GM19463 (cell line): ENCODE data around the gene TLR10.

Experiments used
- ATAC-seq: cut with Tn5 transposase; IDR thresholded peaks from one replicate; pipeline ENCODE4 v1.9.1; 2021; ENCODE audit warnings: mild to moderate bottlenecking, moderate library complexity; ENCODE audit not compliant: unreplicated experiment

Gene TLR10

DNA sequence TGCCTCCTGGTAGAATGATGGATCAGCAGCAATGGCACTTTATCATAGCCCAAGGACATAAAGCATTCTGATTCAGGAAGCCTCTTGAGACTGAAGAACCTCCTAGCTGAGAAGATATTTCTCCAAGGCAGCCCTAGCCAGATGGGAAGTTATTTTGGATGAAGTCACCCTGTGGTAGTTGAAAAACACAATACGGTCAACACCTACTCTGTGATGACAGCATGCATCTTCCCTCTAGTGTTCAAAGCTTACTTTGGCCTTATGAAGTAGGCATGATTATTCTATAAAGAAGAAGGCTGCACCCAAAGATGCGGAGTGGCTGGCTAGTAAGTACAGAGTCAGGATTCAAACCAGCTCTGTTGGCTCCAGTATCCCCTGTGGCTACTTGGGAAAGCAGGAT lies 47.9 kb downstream of the TLR10 start:
- ATAC-seq, result no peak

- no peak for ATAC-seq
Observed at GRCh38 chr4:38734446-38734845, 48.3 kb downstream of the TLR10 start.

- no peak for ATAC-seq
Observed at GRCh38 chr4:38733663-38734062, 49.1 kb downstream of the TLR10 start.

DNA sequence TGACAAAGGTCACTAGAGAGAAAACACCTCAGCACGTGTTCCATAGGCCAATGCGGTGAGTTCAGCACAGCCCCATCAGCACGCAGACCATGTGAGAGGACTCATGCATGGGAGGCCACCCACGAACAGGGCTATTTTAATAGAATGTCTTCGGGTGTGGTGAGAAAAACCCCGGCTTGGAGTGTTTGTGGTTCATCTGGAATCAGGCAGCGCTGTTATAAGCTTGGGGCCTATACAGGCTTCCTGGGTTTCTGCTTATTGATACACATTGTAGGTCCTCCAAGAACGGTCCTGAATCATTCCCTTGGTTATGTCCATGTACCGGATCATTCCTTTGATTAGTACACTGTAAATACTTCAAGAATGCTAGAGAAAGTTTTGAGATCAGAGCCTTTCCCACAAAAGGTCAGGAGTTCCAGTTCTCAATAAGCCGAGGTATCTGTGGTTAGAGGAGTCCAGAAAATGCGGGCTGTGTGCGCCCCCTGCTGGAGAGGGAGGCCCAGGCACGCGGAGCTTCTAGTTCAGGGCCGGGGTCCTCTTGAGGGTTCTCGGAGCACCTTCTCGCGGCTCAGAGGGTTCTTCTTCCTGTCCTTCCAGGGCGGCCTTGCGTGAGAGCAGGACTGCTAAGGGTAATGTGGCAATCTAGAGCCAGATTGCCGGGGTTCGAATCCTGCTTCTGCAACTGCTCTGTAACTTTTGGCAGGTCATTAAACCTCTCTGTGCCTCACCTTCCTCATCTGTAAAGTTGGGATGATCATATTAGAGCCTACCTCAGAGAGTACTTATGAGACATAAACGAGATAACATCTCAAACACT lies 51.8 kb downstream of the TLR10 start:
- peak; percentile 95 for ATAC-seq

GRCh38 chr4:38730493-38730829 lies 52.3 kb downstream of the TLR10 start:
- no peak for ATAC-seq

GRCh38 chr4:38728631-38729141 lies 54.1 kb downstream of the TLR10 start:
- ATAC-seq, result no peak

GRCh38 chr4:38724475-38724808 lies 58.3 kb downstream of the TLR10 start:
- ATAC-seq, result no peak

GRCh38 chr4:38723726-38724474 lies 58.9 kb downstream of the TLR10 start:
- ATAC-seq, result no peak

DNA sequence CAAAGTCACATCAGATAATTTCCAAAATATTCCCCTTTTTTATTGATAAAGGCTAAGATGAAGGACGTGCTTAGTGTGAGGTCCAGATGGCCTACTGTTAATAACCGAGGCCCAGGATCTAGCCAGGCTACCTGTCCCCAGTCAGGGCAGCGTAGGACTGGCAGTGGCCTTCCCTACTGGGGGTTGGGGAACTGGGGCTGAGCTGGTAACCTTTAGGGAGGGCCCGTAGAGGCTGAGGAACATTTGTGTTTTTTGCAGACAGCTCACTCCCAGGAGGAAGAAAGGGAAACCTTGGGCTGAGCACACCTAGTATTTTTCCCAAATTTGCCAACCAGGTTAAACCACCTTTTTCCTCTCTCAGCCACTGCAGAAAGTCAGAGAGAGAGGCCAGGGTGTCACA lies 59.7 kb downstream of the TLR10 start:
- ATAC-seq, result no peak
